ENCODE data around the gene ZNF544.

- TF ChIP-seq, protein P1, sequence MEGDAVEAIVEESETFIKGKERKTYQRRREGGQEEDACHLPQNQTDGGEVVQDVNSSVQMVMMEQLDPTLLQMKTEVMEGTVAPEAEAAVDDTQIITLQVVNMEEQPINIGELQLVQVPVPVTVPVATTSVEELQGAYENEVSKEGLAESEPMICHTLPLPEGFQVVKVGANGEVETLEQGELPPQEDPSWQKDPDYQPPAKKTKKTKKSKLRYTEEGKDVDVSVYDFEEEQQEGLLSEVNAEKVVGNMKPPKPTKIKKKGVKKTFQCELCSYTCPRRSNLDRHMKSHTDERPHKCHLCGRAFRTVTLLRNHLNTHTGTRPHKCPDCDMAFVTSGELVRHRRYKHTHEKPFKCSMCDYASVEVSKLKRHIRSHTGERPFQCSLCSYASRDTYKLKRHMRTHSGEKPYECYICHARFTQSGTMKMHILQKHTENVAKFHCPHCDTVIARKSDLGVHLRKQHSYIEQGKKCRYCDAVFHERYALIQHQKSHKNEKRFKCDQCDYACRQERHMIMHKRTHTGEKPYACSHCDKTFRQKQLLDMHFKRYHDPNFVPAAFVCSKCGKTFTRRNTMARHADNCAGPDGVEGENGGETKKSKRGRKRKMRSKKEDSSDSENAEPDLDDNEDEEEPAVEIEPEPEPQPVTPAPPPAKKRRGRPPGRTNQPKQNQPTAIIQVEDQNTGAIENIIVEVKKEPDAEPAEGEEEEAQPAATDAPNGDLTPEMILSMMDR (IDR thresholded peaks at IDR 0.05; ENCODE audit: insufficient read depth, low read length, poor library complexity, severe bottlenecking): no peak
- TF ChIP-seq EZH2phosphoT487 (conservative IDR thresholded peaks at IDR 0.05; ENCODE audit: low read length): no peak
Observed at GRCh38 chr19:58300620-58301019, 71.9 kb downstream of the ZNF544 start.

All from SU-DHL-6 (cell line).